Body of pancreas (tissue), 4 donors: ENCODE results near the gene KLF12. TPM values are rescaled to one million over a fixed set of nuclear protein-coding genes. Genes with fewer than 3 reads are reported as not detected.

Experiments
- ATAC-seq: fragments of 150-250 bp; one replicate; pipeline ENCODE4 v1.9.1; 2016
- DNase-seq, 4 donors: peaks; one replicate each; pipeline ENCODE4 v3.0.0-alpha.2; 2019
- H3K27ac ChIP-seq, 4 donors: fragments of 200-600 bp; sonication (generic); 1 replicate in 3 of 4; 2 replicates in 1 of 4; pipeline versions ENCODE4 v1.5.1 to v1.6.1; 2016 to 2019; ENCODE audit warnings: mild to moderate bottlenecking in 1 of 4, mixed read lengths in 1 of 4, moderate library complexity in 1 of 4
- H3K27me3 ChIP-seq, 2 donors: fragments of 200-600 bp; sonication (generic); one replicate each; pipeline ENCODE4 v1.6.0; 2016; ENCODE audit warnings: mild to moderate bottlenecking in 1 of 2
- H3K36me3 ChIP-seq, 2 donors: fragments of 200-600 bp; sonication (generic); replicated peaks in 1 of 2; 2 replicates each; pipeline ENCODE4 v1.5.1; 2016; ENCODE audit warnings: low read depth in 2 of 2; ENCODE audit not compliant: insufficient read depth in 1 of 2
- H3K4me1 ChIP-seq: fragments of 200-600 bp; sonication (generic); one replicate; pipeline ENCODE4 v1.6.0; 2016
- H3K4me3 ChIP-seq, 2 donors: fragments of 200-600 bp; sonication (generic); 1 replicate in 1 of 2; 2 replicates in 1 of 2; pipeline ENCODE4 v1.5.1; 2016 to 2019
- H3K9me3 ChIP-seq, 3 donors: fragments of 200-600 bp; sonication (generic); 1 replicate in 2 of 3; 2 replicates in 1 of 3; pipeline ENCODE4 v1.5.1; 2016
- CTCF ChIP-seq, 7 experiments: fragments of 450-650 bp in 4 of 7; fragments of 200-600 bp in 3 of 7; sonication (generic) in 3 of 7; IDR thresholded peaks; one replicate each; pipeline ENCODE4 v1.5.1; 2016 to 2019; ENCODE audit warnings: antibody characterized with exemption in 7 of 7
- POLR2A ChIP-seq, 3 donors: fragments of 450-650 bp; IDR thresholded peaks; one replicate each; pipeline ENCODE4 v1.6.1; 2016; ENCODE audit warnings: antibody characterized with exemption in 3 of 3, mild to moderate bottlenecking in 2 of 3
- WGBS, 2 donors: methylation state at CpG; one replicate each; pipeline ENCODE4 v1.1.5; 2017; 5-methylcytosine and 5-hydroxymethylcytosine counted together
- intact Hi-C: fragments of 100-400 bp; cut with DNase I; formaldehyde crosslinking; loops from one replicate; pipeline ENCODE4 v1.15.1; 2023
- total RNA-seq, 2 donors: library from RNA; depleted of rRNA; stranded (reverse); fragments of >200 nt; gene quantifications; one replicate each; pipeline ENCODE4 v1.1.0, GENCODE V29; 2016

Gene KLF12
- total RNA-seq, 2 donors from 2014 or later = 2.0 to 2.9 TPM

GRCh38 chr13:74090869-74091605 lies 43.2 kb downstream of the KLF12 start:
- 73 to 76% methylated on average over 4 of the region's 4 CpGs for WGBS, 2 donors
- Histone ChIP-seq H3K27me3 (no peaks in the 10 kb centered on the region), H3K27ac (no peak overlapping the region), H3K9me3 (no peaks in the 10 kb centered on the region), H3K4me3 (no peak overlapping the region), H3K36me3 (no peaks in the 10 kb centered on the region), H3K4me1 (no peaks in the 10 kb centered on the region)
- ATAC-seq (no peak), DNase-seq (no peak)
- intact Hi-C loops = no loop called here
- TF ChIP-seq POLR2A (IDR thresholded peaks at IDR 0.05) = no peak
- TF ChIP-seq CTCF (IDR thresholded peaks at IDR 0.05) = no peak

GRCh38 chr13:74090397-74090796 lies 43.8 kb downstream of the KLF12 start:
- ATAC-seq (no peak), DNase-seq (no peak)
- Histone ChIP-seq H3K27me3 (no peaks in the 10 kb centered on the region), H3K4me3 (no peak overlapping the region), H3K36me3 (no peaks in the 10 kb centered on the region), H3K4me1 (no peaks in the 10 kb centered on the region), H3K9me3 (no peaks in the 10 kb centered on the region), H3K27ac (no peak overlapping the region)
- intact Hi-C loops = no loop called here
- 71 to 88% methylated on average over 3 of the region's 3 CpGs for WGBS, 2 donors
- TF ChIP-seq POLR2A (IDR thresholded peaks at IDR 0.05) (no peak), CTCF (IDR thresholded peaks at IDR 0.05) (no peak)

- Histone ChIP-seq H3K9me3 (no peaks in the 10 kb centered on the region), H3K27me3 (no peaks in the 10 kb centered on the region), H3K4me1 (no peaks in the 10 kb centered on the region), H3K4me3 (no peak overlapping the region), H3K27ac (no peak overlapping the region), H3K36me3 (no peaks in the 10 kb centered on the region)
- WGBS, 2 donors = 49 to 53% methylated on average over 3 of the region's 3 CpGs
- ATAC-seq (no peak), DNase-seq (no peak)
- TF ChIP-seq CTCF (IDR thresholded peaks at IDR 0.05) = no peak
- intact Hi-C loops = no loop called here
Observed at GRCh38 chr13:74087357-74087756, 46.8 kb downstream of the KLF12 start.
